Neutrophil (primary cell): ENCODE results near the gene LAMA5.

ENCODE experiments used
- H3K27ac ChIP-seq: fragments of 200-600 bp; sonication (generic); 2 replicates; pipeline ENCODE4 v1.5.1; 2016; ENCODE audit warnings: mild to moderate bottlenecking, moderate library complexity
- H3K27me3 ChIP-seq: fragments of 200-600 bp; sonication (generic); 2 replicates; pipeline ENCODE4 v1.6.0; 2016; ENCODE audit warnings: mild to moderate bottlenecking
- H3K36me3 ChIP-seq: fragments of 200-600 bp; sonication (generic); 2 replicates; pipeline ENCODE4 v1.5.1; 2017
- H3K4me1 ChIP-seq, 2 experiments: fragments of 200-600 bp in 1 of 2; sonication (generic) in 1 of 2; 1 replicate in 1 of 2; 2 replicates in 1 of 2; pipeline versions ENCODE4 v1.5.1 to v1.6.1; 2013 to 2016; ENCODE audit warnings: low read depth in 1 of 2, low read length in 1 of 2, mild to moderate bottlenecking in 1 of 2, moderate library complexity in 1 of 2; ENCODE audit not compliant: control insufficient read depth in 1 of 2, insufficient read depth in 1 of 2
- H3K4me3 ChIP-seq, 2 experiments: fragments of 200-600 bp in 1 of 2; sonication (generic) in 1 of 2; 1 replicate in 1 of 2; 2 replicates in 1 of 2; pipeline ENCODE4 v1.5.1; 2013 to 2016; ENCODE audit warnings: low read depth in 1 of 2, low read length in 1 of 2, mild to moderate bottlenecking in 1 of 2, moderate library complexity in 1 of 2
- H3K9me3 ChIP-seq: fragments of 200-600 bp; sonication (generic); 2 replicates; pipeline ENCODE4 v1.5.1; 2016
- TF ChIP-seq, protein P1 (sequence below): fragments of 200-600 bp; sonication (generic); IDR thresholded peaks from 2 replicates; pipeline ENCODE4 v1.5.1; 2016; ENCODE audit warnings: antibody characterized with exemption

LAMA5 gene

DNA sequence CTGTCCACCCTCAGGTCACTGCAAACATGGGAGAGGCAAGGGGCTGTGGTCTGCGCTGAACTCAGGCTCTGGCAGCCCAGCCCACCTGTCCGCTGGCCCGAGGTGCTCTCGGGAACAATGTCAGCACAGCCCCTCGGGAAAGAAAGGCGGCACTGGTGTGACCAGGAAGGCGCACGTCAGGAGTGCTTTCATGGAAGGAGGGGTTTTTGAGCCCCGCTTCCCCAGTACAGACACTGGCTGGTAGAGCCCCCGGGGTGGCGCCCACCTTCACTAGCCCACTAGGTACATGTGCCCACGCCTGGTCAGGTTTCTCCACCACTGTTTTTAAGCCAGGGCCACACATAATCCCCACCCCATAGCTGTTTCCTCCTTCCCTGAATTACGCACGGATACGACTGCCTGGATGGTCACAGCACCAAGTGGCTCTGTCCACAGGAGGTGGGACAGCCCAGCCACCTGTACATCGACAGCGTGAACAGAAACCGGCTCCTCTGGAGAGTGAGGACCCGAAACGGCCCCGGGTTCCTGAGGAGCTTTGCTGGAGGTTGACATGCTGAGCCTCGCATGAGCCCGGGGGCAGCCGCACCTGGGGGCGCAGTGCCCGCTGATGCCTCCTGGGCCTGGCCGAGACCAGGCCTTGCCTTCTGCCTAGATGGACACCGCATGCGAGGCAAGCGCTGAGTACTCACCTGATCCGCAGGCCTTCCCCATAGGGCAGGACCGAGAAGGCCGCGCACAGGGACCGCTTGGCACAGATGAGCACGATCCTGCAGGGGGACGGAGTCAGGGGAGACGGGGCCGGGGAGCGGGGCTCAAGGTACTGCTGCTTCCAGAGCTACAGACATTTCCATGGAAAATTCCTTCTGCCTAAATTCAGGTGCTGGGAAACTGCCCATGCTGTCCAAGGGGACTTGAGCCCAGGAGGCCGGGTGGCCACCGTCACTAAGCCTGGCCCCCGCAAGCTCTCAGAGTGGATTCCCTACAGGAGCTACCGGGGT lies 27.4 kb upstream of the LAMA5 start:
- H3K4me3 ChIP-seq = no peak overlapping the region
- peaks cover 68% of the 10 kb centered on the region for H3K36me3 ChIP-seq
- no peaks in the 10 kb centered on the region for H3K9me3 ChIP-seq
- no peak overlapping the region for H3K27ac ChIP-seq
- H3K27me3 ChIP-seq = no peaks in the 10 kb centered on the region
- H3K4me1 ChIP-seq = no peaks in the 10 kb centered on the region
- TF ChIP-seq, protein P1, sequence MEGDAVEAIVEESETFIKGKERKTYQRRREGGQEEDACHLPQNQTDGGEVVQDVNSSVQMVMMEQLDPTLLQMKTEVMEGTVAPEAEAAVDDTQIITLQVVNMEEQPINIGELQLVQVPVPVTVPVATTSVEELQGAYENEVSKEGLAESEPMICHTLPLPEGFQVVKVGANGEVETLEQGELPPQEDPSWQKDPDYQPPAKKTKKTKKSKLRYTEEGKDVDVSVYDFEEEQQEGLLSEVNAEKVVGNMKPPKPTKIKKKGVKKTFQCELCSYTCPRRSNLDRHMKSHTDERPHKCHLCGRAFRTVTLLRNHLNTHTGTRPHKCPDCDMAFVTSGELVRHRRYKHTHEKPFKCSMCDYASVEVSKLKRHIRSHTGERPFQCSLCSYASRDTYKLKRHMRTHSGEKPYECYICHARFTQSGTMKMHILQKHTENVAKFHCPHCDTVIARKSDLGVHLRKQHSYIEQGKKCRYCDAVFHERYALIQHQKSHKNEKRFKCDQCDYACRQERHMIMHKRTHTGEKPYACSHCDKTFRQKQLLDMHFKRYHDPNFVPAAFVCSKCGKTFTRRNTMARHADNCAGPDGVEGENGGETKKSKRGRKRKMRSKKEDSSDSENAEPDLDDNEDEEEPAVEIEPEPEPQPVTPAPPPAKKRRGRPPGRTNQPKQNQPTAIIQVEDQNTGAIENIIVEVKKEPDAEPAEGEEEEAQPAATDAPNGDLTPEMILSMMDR = no peak

DNA sequence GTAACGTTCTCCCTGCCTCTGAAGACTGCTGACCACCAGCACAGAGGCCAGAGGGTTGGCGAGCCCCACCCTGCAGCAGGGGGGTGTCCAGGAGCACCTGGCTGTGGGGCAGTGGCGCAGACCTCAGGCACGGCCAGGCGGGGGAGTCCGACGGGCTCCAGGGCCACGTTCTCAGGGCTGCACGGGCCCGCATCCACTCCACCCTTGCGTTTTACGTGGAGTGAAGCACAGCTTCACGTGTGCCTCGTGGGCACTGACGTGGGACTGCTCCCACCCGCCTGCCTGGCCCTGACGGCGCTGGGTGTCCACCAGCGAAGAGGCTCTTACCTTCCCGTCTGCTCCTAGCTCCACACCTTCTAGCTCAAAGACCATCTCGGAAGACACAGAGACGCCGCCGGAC lies 26.7 kb upstream of the LAMA5 start:
- H3K4me3 ChIP-seq = no peak overlapping the region
- H3K27ac ChIP-seq = no peak overlapping the region
- H3K27me3 ChIP-seq = no peaks in the 10 kb centered on the region
- H3K9me3 ChIP-seq = no peaks in the 10 kb centered on the region
- TF ChIP-seq, protein P1 = no peak
- peaks cover 75% of the 10 kb centered on the region for H3K36me3 ChIP-seq
- H3K4me1 ChIP-seq = no peaks in the 10 kb centered on the region

DNA sequence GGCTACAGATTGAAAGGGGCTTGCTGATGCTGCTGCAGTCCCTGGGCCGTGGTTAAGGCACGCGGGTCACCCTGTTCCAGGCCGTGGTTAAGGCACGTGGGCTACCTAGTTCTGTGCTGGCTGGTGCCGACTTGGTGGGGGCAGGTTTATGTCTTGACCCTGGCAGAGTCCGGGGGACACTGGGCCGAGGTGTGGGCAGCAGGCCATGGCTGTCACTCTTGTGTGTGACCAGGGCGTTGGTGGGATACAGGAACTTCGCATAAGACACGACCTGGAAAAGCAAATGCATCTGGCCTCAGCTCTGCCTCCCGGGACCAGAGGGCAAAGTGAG lies 26.2 kb upstream of the LAMA5 start:
- Histone ChIP-seq H3K9me3 (no peaks in the 10 kb centered on the region), H3K27me3 (no peaks in the 10 kb centered on the region), H3K4me3 (no peak overlapping the region), H3K4me1 (no peaks in the 10 kb centered on the region), H3K27ac (no peak overlapping the region), H3K36me3 (peaks cover 80% of the 10 kb centered on the region)
- TF ChIP-seq, protein P1 = no peak

GRCh38 chr20:62392621-62393334 lies 25.7 kb upstream of the LAMA5 start:
- H3K27ac ChIP-seq = no peak overlapping the region
- peaks cover 2 to 3% of the 10 kb centered on the region in 2 experiments for H3K4me1 ChIP-seq
- TF ChIP-seq, protein P1 = no peak
- H3K36me3 ChIP-seq = peaks cover 80% of the 10 kb centered on the region
- no peak overlapping the region for H3K4me3 ChIP-seq
- no peaks in the 10 kb centered on the region for H3K9me3 ChIP-seq
- no peaks in the 10 kb centered on the region for H3K27me3 ChIP-seq

- Histone ChIP-seq H3K4me1 (peaks cover 10% of the 10 kb centered on the region in 2 experiments), H3K27ac (no peak overlapping the region), H3K4me3 (no peak overlapping the region), H3K36me3 (peaks cover 80% of the 10 kb centered on the region), H3K27me3 (no peaks in the 10 kb centered on the region), H3K9me3 (no peaks in the 10 kb centered on the region)
- TF ChIP-seq, protein P1 = no peak
Measured at GRCh38 chr20:62392077-62392418, 24.9 kb upstream of the LAMA5 start.
